ENCODE data around the gene PCK2.

DNA sequence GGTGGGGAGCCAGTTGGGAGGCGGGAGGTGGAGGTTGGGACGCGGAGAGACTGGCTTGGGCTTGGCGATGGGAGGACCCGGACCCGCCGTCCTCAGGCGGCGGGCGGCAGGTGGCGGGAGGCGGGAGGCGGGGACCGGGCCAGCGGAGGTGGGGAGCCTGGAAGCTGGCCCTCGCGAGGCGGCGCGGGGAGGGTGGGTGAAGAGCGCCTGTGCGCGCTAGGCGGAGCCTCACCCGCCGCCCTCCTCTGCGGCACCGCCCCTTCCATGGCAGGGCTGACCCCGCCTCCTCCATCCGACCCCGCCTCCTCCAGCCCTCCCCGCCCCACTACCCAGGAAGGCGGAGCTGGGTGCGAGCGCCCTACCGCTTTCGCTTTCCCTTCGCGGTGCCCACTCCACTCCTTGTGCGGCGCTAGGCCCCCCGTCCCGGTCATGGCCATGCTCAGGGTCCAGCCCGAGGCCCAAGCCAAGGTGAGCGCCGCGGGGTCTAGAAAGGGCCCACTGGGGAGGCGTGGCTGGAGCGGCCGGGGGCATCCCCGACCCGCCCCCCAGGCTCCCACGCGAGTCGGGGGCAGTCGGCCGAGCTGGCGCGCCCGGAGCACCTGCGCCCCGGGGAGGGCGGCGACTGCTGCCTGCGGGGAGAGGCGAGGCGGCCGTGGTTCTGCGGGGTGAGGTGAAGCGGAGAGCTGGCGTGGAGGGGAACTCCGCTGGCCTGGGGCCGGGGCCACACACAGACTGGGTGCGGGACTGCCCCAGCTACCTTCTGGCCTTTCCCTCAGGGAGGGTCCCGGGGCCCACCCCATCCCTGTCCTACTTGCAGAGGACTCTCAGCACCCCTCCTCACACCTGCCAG, 41.9 kb downstream of the PCK2 start, which contains the start of gene PSME1:
- TF ChIP-seq SUZ12 (IDR thresholded peaks at IDR 0.05; ENCODE audit: extremely low read depth, insufficient read depth, insufficient read length) (no peak), ZNF274 (IDR thresholded peaks at IDR 0.05; ENCODE audit: low read depth, low read length) (no peak)

Data from NT2/D1 (cell line).